Stimulated activated naive B cell treated with anti-CD40 and anti-IgM and Interleukin-4, amounts not matched to agents 10 μg/mL and 1 μg/mL and 100 μg/mL, for 72 hours (primary cell): ENCODE results near the gene SMIM14.
A peak's percentile ranks its signal among the peaks of the same experiment; 100 is the strongest.

Source experiments
- ATAC-seq, 2 donors: fragments of 150-1000 bp; cut with Tn5 transposase; replicated peaks; 2 replicates each; pipeline ENCODE4 v1.10.0; 2021; ENCODE audit warnings: moderate library complexity in 1 of 2
- DNase-seq: peaks from one replicate; pipeline ENCODE4 v3.0.0; 2021
- H3K27ac Mint-ChIP-seq: one replicate; pipeline ENCODE4 v1.8.0; 2022; ENCODE audit warnings: mild to moderate bottlenecking, mixed read lengths
- H3K27me3 Mint-ChIP-seq, 2 donors: one replicate each; pipeline ENCODE4 v1.8.0; 2022; ENCODE audit warnings: mixed read lengths in 2 of 2
- H3K36me3 Mint-ChIP-seq, 2 donors: one replicate each; pipeline ENCODE4 v1.8.0; 2022; ENCODE audit warnings: mixed read lengths in 2 of 2, mild to moderate bottlenecking in 1 of 2
- H3K4me1 Mint-ChIP-seq, 2 donors: one replicate each; pipeline ENCODE4 v1.8.0; 2022; ENCODE audit warnings: mixed read lengths in 2 of 2, mild to moderate bottlenecking in 1 of 2
- H3K4me3 Mint-ChIP-seq, 2 donors: one replicate each; pipeline ENCODE4 v1.8.0; 2022; ENCODE audit warnings: mild to moderate bottlenecking in 2 of 2, mixed read lengths in 2 of 2, moderate library complexity in 1 of 2
- H3K9me3 Mint-ChIP-seq, 2 donors: one replicate each; pipeline ENCODE4 v1.8.0; 2022; ENCODE audit warnings: mixed read lengths in 2 of 2, mild to moderate bottlenecking in 1 of 2

The SMIM14 gene

DNA sequence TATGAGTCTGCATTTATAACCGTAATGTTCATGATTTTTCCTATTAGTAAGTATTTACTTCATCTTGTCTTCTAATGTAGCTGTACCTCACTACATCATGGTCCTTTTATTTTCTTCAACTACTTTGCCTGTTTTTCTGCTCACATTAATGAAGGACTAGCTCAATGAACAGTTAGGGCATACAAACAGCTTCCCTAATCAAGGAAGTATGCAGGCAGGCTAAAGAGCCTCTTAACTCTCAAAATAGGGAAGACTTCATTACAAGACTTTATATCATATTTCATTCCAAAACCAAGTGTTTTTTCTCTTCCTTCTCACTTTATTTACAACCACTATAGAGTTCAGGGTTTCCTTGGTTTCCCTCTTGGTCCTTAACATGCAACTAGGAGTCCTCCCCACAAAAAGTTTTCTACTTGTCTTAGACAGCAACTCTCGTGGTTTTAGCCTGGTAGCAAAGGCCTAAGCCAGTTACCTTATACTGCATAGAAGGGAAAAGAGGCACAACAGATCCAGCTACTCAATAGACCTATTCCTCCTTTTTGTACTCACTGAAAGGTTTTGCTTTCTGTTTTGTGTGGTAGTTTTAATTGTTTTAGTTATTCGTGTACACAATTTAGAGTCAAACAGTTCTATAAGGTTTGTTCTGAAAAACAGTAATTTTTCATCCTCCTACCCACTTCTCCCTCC is 40.8 kb downstream of the SMIM14 start:
- ATAC-seq (peak; percentile 60 to 62), DNase-seq (no peak)
- peak overlapping the region; percentile 36 to 49 for H3K4me3 Mint-ChIP-seq
- no peaks in the 10 kb centered on the region for H3K9me3 Mint-ChIP-seq
- H3K27ac Mint-ChIP-seq, result peak overlapping the region; percentile 89
- H3K27me3 Mint-ChIP-seq, result no peaks in the 10 kb centered on the region
- peaks cover 19 to 40% of the 10 kb centered on the region in 2 donors for H3K36me3 Mint-ChIP-seq
- peaks cover 21 to 35% of the 10 kb centered on the region in 2 donors for H3K4me1 Mint-ChIP-seq

DNA sequence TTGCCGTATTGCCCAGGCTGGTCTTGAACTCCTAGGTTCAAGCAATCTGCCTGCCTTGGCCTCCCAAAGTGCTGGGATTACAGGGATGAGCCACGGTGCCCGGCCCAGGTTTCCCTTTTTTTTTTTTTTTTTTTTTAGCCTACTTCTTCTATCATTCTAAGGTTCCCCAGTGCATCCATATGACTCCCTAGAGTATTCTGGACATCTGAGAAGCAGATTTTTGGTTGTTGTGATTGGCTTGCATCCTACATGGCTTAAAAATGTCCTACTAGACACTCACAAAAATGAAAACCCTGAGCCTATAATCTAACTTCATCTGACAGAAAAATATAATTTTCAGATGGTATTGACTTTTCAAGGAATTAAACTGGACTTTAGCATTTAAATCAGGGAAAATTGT is 41.7 kb downstream of the SMIM14 start:
- DNase-seq, result no peak
- H3K4me1 Mint-ChIP-seq, result peaks cover 22 to 35% of the 10 kb centered on the region in 2 donors
- H3K27ac Mint-ChIP-seq, result no peak overlapping the region
- no peak for ATAC-seq
- H3K36me3 Mint-ChIP-seq, result peaks cover 14 to 33% of the 10 kb centered on the region in 2 donors
- no peaks in the 10 kb centered on the region for H3K9me3 Mint-ChIP-seq
- H3K27me3 Mint-ChIP-seq, result no peaks in the 10 kb centered on the region
- H3K4me3 Mint-ChIP-seq, result no peak overlapping the region

DNA sequence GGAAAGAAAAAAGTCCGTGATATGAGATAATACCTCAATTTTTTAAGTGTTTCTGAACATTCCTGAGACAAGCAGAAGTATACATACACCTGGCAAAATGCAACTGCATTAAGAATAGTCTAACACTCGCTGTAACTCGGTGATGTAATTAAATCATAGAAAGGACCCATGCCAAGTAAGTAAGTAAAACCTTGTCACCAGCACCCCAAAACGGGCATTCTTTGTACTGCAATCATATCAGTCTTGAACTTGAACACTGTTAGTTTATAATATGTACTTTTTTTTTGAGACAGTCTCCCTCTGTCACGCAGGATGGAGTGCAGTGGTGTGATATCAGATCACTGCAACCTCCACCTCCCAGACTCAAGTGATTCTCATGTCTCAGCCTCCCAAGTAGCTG is 47.4 kb downstream of the SMIM14 start:
- DNase-seq (no peak), ATAC-seq (no peak)
- no peaks in the 10 kb centered on the region for H3K27me3 Mint-ChIP-seq
- no peak overlapping the region for H3K27ac Mint-ChIP-seq
- no peak overlapping the region for H3K4me3 Mint-ChIP-seq
- H3K4me1 Mint-ChIP-seq, result peaks cover 9 to 23% of the 10 kb centered on the region in 2 donors
- H3K9me3 Mint-ChIP-seq, result peaks cover 0 to 2% of the 10 kb centered on the region in 2 donors
- H3K36me3 Mint-ChIP-seq, result peaks cover 9 to 14% of the 10 kb centered on the region in 2 donors

DNA sequence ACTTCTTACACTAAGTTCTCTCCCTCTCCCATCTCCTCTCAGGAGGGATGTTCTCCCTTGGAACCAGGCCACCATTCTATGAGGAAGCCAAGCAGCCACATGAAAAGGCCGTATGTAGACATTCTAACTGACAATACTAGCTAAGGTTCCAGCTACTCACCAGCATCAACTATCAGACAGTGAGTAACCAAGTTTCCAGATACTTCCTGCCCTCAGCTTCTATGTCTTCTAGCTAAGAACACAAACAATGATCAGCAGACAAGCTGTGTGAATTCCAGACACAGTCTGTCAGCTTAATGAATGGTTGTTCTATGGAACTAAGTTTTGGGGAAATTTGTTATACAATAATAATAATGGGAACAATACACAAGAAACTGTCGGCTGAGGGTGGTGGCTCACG is 50.8 kb downstream of the SMIM14 start:
- Mint-ChIP-seq H3K36me3 (peaks cover 6 to 13% of the 10 kb centered on the region in 2 donors), H3K4me3 (no peak overlapping the region), H3K27ac (no peak overlapping the region), H3K9me3 (peaks cover 0 to 2% of the 10 kb centered on the region in 2 donors), H3K27me3 (no peaks in the 10 kb centered on the region), H3K4me1 (peaks cover 11 to 31% of the 10 kb centered on the region in 2 donors)
- ATAC-seq (no peak), DNase-seq (no peak)

DNA sequence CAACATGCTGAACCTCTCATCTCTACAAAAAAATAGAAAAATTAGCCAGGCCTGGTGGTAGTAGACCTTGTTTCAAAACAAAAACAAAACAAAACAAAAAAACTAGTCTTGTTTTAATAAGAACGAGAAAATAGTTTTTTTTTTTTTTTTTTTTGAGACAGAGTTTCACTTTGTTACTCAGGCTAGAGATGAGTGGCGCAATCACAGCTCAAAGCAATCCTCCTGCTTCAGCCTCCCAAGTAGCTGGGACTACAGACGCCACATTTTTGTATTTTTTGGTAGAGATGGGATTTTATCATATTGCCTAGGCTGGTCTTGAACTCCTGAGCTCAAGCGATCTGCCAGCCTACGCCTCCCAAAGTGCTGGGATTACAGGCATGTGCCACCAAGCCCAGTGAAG is 63.7 kb downstream of the SMIM14 start:
- ATAC-seq, result no peak

DNA sequence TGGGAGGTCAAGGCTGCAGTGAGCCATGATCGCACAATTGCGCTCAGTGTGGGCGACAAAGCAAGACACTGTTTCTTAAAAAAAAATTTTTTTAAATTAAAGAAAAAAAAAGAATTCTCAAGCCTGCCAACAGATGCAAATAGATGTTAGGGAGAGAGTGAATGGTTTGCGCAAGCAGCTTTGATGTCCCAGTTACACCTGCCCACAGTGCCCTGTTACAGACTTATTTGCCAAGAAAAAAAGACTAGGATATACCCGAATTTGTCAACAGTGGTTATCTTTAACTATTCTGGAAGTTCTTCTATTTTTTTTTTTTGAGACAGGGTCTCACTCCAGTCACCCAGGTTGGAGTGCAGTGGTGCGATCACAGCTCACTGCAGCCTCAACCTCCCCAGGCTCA is 67.2 kb downstream of the SMIM14 start:
- H3K27ac Mint-ChIP-seq, result no peak overlapping the region
- DNase-seq, result no peak
- no peak overlapping the region for H3K4me3 Mint-ChIP-seq
- no peak for ATAC-seq
- H3K4me1 Mint-ChIP-seq, result peaks cover 10 to 28% of the 10 kb centered on the region in 2 donors
- no peaks in the 10 kb centered on the region for H3K9me3 Mint-ChIP-seq
- no peaks in the 10 kb centered on the region for H3K27me3 Mint-ChIP-seq
- peaks cover 4 to 6% of the 10 kb centered on the region in 2 donors for H3K36me3 Mint-ChIP-seq

More for the DNA sequence above, 63.7 kb downstream of the SMIM14 start:
- no peak overlapping the region for H3K4me3 Mint-ChIP-seq
- H3K36me3 Mint-ChIP-seq, result peaks cover 3 to 9% of the 10 kb centered on the region in 2 donors
- no peaks in the 10 kb centered on the region for H3K9me3 Mint-ChIP-seq
- DNase-seq, result no peak
- no peaks in the 10 kb centered on the region for H3K27me3 Mint-ChIP-seq
- no peak overlapping the region for H3K27ac Mint-ChIP-seq
- peaks cover 6 to 14% of the 10 kb centered on the region in 2 donors for H3K4me1 Mint-ChIP-seq

DNA sequence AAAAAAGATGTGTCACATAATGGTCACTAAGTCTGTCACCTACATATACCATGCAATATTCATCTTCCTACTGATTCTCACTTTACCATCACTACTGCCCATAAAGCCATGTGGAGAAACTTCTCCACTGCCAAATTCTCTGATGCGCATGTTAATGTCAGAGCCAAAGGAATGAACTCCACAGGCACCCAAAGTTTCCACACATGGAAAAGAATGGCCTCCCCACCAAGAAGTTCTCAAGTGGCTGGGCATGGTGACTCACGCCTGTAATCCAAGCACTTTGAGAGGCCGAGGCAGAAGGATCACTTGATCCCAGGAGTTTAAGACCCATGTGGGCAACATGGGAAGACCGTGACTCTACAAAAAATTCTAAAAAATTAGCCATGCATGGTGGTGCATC is 67.6 kb downstream of the SMIM14 start:
- peaks cover 6 to 11% of the 10 kb centered on the region in 2 donors for H3K36me3 Mint-ChIP-seq
- peaks cover 10 to 25% of the 10 kb centered on the region in 2 donors for H3K4me1 Mint-ChIP-seq
- no peak overlapping the region for H3K4me3 Mint-ChIP-seq
- DNase-seq (no peak), ATAC-seq (no peak)
- H3K27ac Mint-ChIP-seq, result no peak overlapping the region
- no peaks in the 10 kb centered on the region for H3K27me3 Mint-ChIP-seq
- peaks cover 2 to 4% of the 10 kb centered on the region in 2 donors for H3K9me3 Mint-ChIP-seq

DNA sequence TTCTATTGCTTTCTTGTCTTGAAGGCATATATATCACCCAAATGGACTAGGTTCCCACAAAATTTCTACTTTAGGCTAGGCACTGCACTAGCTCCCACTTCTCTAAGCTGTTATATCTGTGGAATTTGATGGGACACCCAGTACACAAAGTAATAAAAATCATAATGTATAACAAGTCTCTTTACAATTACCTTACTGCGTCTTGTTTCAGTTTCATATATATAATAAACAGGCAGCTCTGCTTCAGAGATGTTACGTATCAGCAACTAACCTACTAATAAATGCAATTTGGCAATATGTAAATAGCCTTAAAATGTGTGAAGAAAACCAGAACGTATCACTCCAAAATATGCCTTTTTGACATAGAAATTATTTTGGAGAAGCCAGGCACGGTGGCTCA is 69.5 kb downstream of the SMIM14 start:
- DNase-seq (no peak), ATAC-seq (peak; percentile 23 to 31)
- Mint-ChIP-seq H3K27ac (no peak overlapping the region), H3K4me1 (peaks cover 13 to 22% of the 10 kb centered on the region in 2 donors), H3K27me3 (no peaks in the 10 kb centered on the region), H3K9me3 (peaks cover 7% of the 10 kb centered on the region in 2 donors), H3K36me3 (peaks cover 18 to 24% of the 10 kb centered on the region in 2 donors), H3K4me3 (peak overlapping the region in 1 of 2 donors; percentile 69)

DNA sequence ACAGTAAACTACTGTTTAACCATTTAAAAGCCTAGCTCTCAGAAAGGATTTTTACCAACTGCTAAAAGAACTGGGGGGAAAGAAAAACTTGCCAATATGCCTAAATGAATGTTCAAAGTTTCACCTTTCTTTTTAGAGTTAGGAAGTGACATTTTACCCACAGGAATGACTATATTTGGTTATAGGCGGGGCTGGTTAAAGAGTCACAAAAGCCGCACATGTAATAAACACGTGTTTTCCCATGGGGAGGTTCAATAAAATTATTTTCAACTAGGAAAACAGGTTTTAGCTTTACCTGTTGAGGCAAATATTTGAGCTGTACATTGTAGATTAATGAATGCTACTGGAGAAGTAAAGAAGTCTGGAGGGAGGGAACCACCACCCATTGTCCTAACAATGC is 69.9 kb downstream of the SMIM14 start:
- Mint-ChIP-seq H3K36me3 (peaks cover 19 to 26% of the 10 kb centered on the region in 2 donors), H3K4me1 (peaks cover 13 to 25% of the 10 kb centered on the region in 2 donors), H3K27me3 (no peaks in the 10 kb centered on the region), H3K4me3 (peak overlapping the region; percentile 69 to 75), H3K9me3 (peaks cover 7% of the 10 kb centered on the region in 2 donors), H3K27ac (peak overlapping the region; percentile 84)
- no peak for DNase-seq
- ATAC-seq, result peak; percentile 63 to 80

DNA sequence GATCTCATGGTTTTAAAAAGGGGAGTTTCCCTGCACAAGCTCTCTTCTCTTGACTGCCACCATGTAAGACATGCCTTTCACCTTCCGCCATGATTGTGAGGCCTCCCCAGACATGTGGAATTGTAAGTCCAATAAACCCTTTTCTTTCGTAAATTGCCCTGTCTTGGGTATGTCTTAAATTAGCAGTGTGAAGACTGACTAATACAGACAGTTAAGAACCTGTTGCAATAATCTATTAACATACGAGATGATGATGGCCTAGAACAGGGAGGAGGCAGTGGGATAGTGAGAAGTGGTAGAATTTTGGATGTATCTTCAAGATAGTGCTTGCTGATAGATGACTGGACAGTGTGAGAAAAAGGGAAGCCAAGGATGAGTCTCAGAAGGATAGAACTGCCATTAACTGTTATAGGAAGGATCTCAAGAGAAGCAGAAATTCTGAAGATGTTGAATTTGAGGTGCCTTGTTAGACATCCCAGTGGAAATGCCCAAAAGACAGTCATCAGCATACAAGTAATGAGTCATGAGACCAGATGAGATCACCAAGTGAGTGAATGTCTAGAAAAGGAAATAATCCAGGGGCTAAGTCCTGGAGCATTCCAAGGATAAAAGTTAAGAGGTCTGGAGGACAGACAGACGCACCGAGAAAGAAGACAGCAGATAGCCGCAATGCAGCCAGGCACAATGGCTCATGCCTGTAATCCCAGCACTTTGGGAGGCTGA is 72.6 kb downstream of the SMIM14 start:
- no peak for ATAC-seq

DNA sequence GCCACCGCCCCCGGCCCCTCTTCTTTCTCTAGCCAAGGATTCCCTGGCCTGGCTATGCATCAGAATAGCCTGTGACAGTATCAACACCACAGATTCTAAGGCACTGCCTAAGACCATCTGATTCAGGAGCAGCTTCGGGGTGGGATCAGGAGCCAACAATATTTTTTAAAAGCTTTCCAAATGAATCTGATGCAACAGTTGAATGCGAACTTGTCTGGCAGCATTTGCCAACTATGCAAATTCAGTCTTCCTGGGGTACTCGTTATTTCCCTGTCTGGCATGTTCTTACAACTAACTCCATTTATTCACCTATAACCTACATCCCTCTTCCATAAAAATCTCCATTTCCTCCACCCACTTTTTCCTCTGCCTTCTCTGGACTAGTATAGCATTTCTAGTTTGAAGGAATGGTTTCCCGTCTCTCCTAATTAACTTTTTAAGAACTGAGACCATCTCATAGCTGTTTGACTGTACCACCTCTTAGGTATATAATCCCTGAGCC is 75.3 kb downstream of the SMIM14 start:
- peak overlapping the region; percentile 69 for H3K27ac Mint-ChIP-seq
- ATAC-seq, result no peak

More for the DNA sequence above, 72.6 kb downstream of the SMIM14 start:
- no peak for DNase-seq
- H3K4me3 Mint-ChIP-seq, result no peak overlapping the region
- peaks cover 23 to 32% of the 10 kb centered on the region in 2 donors for H3K36me3 Mint-ChIP-seq
- H3K4me1 Mint-ChIP-seq, result peaks cover 15 to 44% of the 10 kb centered on the region in 2 donors
- peaks cover 7% of the 10 kb centered on the region in 2 donors for H3K9me3 Mint-ChIP-seq
- no peaks in the 10 kb centered on the region for H3K27me3 Mint-ChIP-seq
- H3K27ac Mint-ChIP-seq, result peak overlapping the region; percentile 70

DNA sequence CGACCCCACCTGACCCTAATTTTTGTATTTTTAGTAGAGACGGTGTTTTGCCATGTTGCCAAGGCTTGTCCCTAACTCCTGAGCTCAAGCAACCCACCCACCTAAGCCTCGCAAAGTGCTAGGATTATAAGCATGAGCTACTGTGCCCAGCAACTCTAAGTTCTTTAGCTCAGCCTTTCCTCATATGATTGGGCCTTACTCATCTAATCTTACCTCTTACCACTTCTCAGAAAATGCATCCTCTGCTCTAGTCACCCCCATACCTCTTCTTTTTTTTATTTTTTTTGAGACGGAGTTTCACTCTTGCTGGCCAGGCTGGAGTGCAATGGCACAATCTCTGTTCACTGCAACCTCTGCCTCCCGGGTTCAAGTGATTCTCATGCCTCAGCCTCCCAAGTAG is 75.9 kb downstream of the SMIM14 start:
- H3K4me1 Mint-ChIP-seq, result peaks cover 10 to 21% of the 10 kb centered on the region in 2 donors
- peak overlapping the region; percentile 69 for H3K27ac Mint-ChIP-seq
- no peak overlapping the region for H3K4me3 Mint-ChIP-seq
- no peak for DNase-seq
- peaks cover 28 to 34% of the 10 kb centered on the region in 2 donors for H3K36me3 Mint-ChIP-seq
- no peak for ATAC-seq
- H3K9me3 Mint-ChIP-seq, result peaks cover 7% of the 10 kb centered on the region in 2 donors
- no peaks in the 10 kb centered on the region for H3K27me3 Mint-ChIP-seq

More for the DNA sequence above, 75.3 kb downstream of the SMIM14 start:
- Mint-ChIP-seq H3K4me3 (no peak overlapping the region), H3K9me3 (peaks cover 7% of the 10 kb centered on the region in 2 donors), H3K4me1 (peaks cover 11 to 26% of the 10 kb centered on the region in 2 donors), H3K27me3 (no peaks in the 10 kb centered on the region), H3K36me3 (peaks cover 26 to 37% of the 10 kb centered on the region in 2 donors)
- no peak for DNase-seq

DNA sequence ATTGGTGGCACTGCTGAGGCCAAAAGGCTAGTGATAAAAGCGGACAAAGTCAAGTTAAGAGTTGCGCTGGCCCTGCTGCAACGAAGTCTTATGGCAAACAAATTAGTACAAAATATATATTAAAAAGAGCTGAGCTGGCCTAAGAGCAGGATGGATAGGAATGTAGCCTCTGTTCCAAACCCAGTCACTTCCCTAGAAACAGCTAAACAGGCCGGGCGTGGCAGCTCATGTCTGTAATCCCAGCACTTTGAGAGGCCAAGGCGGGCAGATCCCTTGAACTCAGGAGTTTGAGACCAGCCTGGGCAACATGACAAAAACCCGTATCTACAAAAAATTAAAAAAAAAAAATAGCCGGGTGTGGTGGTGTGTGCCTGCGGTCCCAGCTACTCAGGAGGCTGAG is 79.0 kb downstream of the SMIM14 start:
- DNase-seq, result no peak
- H3K4me3 Mint-ChIP-seq, result no peak overlapping the region
- ATAC-seq, result no peak
- peaks cover 18 to 24% of the 10 kb centered on the region in 2 donors for H3K36me3 Mint-ChIP-seq
- H3K9me3 Mint-ChIP-seq, result peaks cover 0 to 1% of the 10 kb centered on the region in 2 donors
- peaks cover 7 to 21% of the 10 kb centered on the region in 2 donors for H3K4me1 Mint-ChIP-seq
- H3K27me3 Mint-ChIP-seq, result no peaks in the 10 kb centered on the region
- H3K27ac Mint-ChIP-seq, result no peak overlapping the region

DNA sequence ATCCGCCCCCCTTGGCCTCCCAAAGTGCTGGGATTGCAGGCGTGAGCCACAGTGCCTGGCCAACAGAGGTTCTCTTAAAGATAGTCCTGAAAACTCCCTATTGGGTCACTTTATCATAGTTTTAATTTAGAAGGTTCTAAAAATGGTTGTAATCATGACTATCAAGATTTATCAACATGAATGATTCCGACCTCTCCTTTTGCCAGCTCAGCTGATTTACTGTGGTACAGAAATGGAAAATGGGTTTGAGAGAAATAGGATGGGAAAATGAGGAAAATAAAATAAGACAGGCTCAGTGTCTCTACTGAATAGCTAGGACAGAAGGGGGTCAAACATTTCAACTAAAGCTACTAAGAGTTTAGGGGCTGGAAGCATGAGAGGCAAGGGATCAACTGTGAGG is 83.2 kb downstream of the SMIM14 start:
- Mint-ChIP-seq H3K27me3 (no peaks in the 10 kb centered on the region), H3K27ac (peak overlapping the region; percentile 28), H3K4me1 (peaks cover 0 to 3% of the 10 kb centered on the region in 2 donors), H3K9me3 (no peaks in the 10 kb centered on the region), H3K4me3 (no peak overlapping the region), H3K36me3 (peaks cover 10 to 11% of the 10 kb centered on the region in 2 donors)
- ATAC-seq (no peak), DNase-seq (no peak)
